GM12878 (cell line): ENCODE measurements around the gene SMCO4. TPM values are rescaled to one million over a fixed set of nuclear protein-coding genes. Genes with fewer than 3 reads are reported as not detected.

Source experiments
- ATAC-seq: fragments of 200-7000 bp; cut with Tn5 transposase; 3 replicates; pipeline ENCODE4 v1.9.1; 2020; ENCODE audit warnings: mild to moderate bottlenecking, moderate library complexity
- BruUV-seq: library from RNA; stranded (reverse); fragments of 400-500 nt; replicated peaks from 2 replicates; lab custom pipeline; 2021; lab: Mats Ljungman, UMichigan
- CTCF ChIA-PET: fragments of 300-600 bp; sonication (Branson Sonifier 250); formaldehyde crosslinking; extraction: SDS; loops from one replicate; lab custom pipeline; 2021; ENCODE audit warnings: inconsistent platforms; lab: Yijun Ruan, JAX
- POLR2A ChIA-PET: fragments of 350-600 bp; formaldehyde crosslinking; extraction: SDS; loops from one replicate; lab custom pipeline; 2021; ENCODE audit warnings: inconsistent platforms; lab: Charles Lee
- RAD21 ChIA-PET: fragments of 300-600 bp; sonication (Branson Sonifier 250); formaldehyde crosslinking; loops from one replicate; lab custom pipeline; 2023; ENCODE audit warnings: antibody characterized with exemption; ENCODE audit not compliant: unreplicated experiment; lab: Charles Lee
- SMC1A ChIA-PET: fragments of 300-600 bp; sonication (Branson Sonifier 250); formaldehyde crosslinking; loops from one replicate; lab custom pipeline; 2023; ENCODE audit not compliant: unreplicated experiment, uncharacterized antibody; lab: Charles Lee
- DNase-seq: peaks from one replicate; pipeline ENCODE4 v3.0.0-alpha.2; 2011; ENCODE audit warnings: low read depth, low spot score
- FAIRE-seq: peaks from 3 replicates; lab custom pipeline; 2011; peaks lifted over from hg19 to GRCh38; lab: Jason Lieb, UNC
- H2AFZ ChIP-seq: 2 replicates; pipeline ENCODE4 v1.6.0; 2011; ENCODE audit warnings: low read depth, low read length, control low read depth; ENCODE audit not compliant: control insufficient read depth
- H3K27ac ChIP-seq: 2 replicates; pipeline ENCODE4 v1.5.1; 2011; ENCODE audit warnings: control low read depth; ENCODE audit not compliant: control insufficient read depth, insufficient read depth
- H3K27me3 ChIP-seq, 2 experiments: replicated peaks in 1 of 2; 2 replicates each; pipeline versions ENCODE4 v1.6.0 to v1.6.1; 2011; ENCODE audit warnings: low read length in 1 of 2; ENCODE audit not compliant: control insufficient read depth in 2 of 2, insufficient read depth in 2 of 2
- H3K36me3 ChIP-seq, 2 experiments: 2 replicates each; pipeline ENCODE4 v1.5.1; 2011; ENCODE audit warnings: low read length in 1 of 2; ENCODE audit not compliant: control insufficient read depth in 2 of 2, insufficient read depth in 2 of 2
- H3K4me1 ChIP-seq: 2 replicates; pipeline ENCODE4 v1.6.1; 2011; ENCODE audit warnings: mild to moderate bottlenecking, low read length, moderate library complexity, mixed read lengths; ENCODE audit not compliant: control insufficient read depth, insufficient read depth
- H3K4me2 ChIP-seq: 2 replicates; pipeline ENCODE4 v1.6.0; 2011; ENCODE audit warnings: control low read depth; ENCODE audit not compliant: control insufficient read depth, insufficient read depth
- H3K4me3 ChIP-seq: fragments of 200-600 bp; sonication (generic); 2 replicates; pipeline ENCODE4 v1.5.1; 2016
- H3K79me2 ChIP-seq: 2 replicates; pipeline ENCODE4 v1.6.0; 2011; ENCODE audit warnings: low read length; ENCODE audit not compliant: control insufficient read depth, insufficient read depth
- H3K9ac ChIP-seq: 2 replicates; pipeline ENCODE4 v1.8.0; 2011; ENCODE audit warnings: low read length, control low read depth, mixed read lengths; ENCODE audit not compliant: control insufficient read depth, insufficient read depth
- H3K9me3 ChIP-seq: replicated peaks from 3 replicates; pipeline ENCODE4 v1.5.1; 2011; ENCODE audit warnings: mild to moderate bottlenecking, low read length; ENCODE audit not compliant: control insufficient read depth, insufficient read depth
- H4K20me1 ChIP-seq: 2 replicates; pipeline ENCODE4 v1.6.0; 2011; ENCODE audit not compliant: control insufficient read depth, insufficient read depth
- BHLHE40 ChIP-seq, 2 experiments: fragments of 450-650 bp in 1 of 2; IDR thresholded peaks; 2 replicates each; pipeline ENCODE4 v1.6.1; 2011 to 2017; ENCODE audit warnings: low read depth in 2 of 2, borderline replicate concordance in 1 of 2, improper control_type of control experiment in 1 of 2, low read length in 1 of 2, mild to moderate bottlenecking in 1 of 2
- CEBPZ ChIP-seq: fragments of 150-350 bp; IDR thresholded peaks from 2 replicates; pipeline ENCODE4 v1.6.1; 2016; ENCODE audit warnings: low read depth, low read length
- E2F8 ChIP-seq: fragments of 450-650 bp; IDR thresholded peaks from 2 replicates; pipeline ENCODE4 v1.6.1; 2018; ENCODE audit warnings: mild to moderate bottlenecking, low read depth, moderate library complexity; ENCODE audit not compliant: partially characterized antibody
- GABPA ChIP-seq: IDR thresholded peaks from 2 replicates; pipeline ENCODE4 v1.6.1; 2014; ENCODE audit warnings: antibody characterized with exemption, low read depth, mild to moderate bottlenecking, inconsistent platforms
- HCFC1 ChIP-seq: fragments of 150-350 bp; IDR thresholded peaks from 2 replicates; pipeline ENCODE4 v1.6.1; 2014; ENCODE audit warnings: low read length
- HDAC6 ChIP-seq: fragments of 200-600 bp; sonication (generic); IDR thresholded peaks from one replicate; pipeline ENCODE4 v1.8.0; 2017; ENCODE audit warnings: antibody characterized with exemption; ENCODE audit not compliant: unreplicated experiment
- KDM1A ChIP-seq: fragments of 200-600 bp; sonication (generic); IDR thresholded peaks from 2 replicates; pipeline ENCODE4 v1.6.1; 2016; ENCODE audit warnings: borderline replicate concordance
- SMAD5 ChIP-seq: IDR thresholded peaks from 2 replicates; pipeline ENCODE4 v1.6.1; 2016; ENCODE audit warnings: antibody characterized with exemption, low read depth
- SP1 ChIP-seq: IDR thresholded peaks from one replicate; pipeline ENCODE4 v1.6.1; 2011; ENCODE audit warnings: low read depth, low read length
- SPI1 ChIP-seq: IDR thresholded peaks from 2 replicates; pipeline ENCODE4 v1.6.1; 2011; ENCODE audit warnings: low read depth, mild to moderate bottlenecking, low read length, moderate library complexity, borderline replicate concordance; ENCODE audit not compliant: insufficient read depth
- ZBTB11 ChIP-seq: fragments of 450-650 bp; formaldehyde crosslinking; IDR thresholded peaks from 2 replicates; pipeline ENCODE4 v1.5.0; 2022; ENCODE audit warnings: mild to moderate bottlenecking, missing genetic modification characterization
- WGBS: methylation state at CpG from one replicate; pipeline ENCODE4 v1.1.6; 2016; ENCODE audit warnings: low lambda C conversion rate; ENCODE audit not compliant: insufficient replicate concordance, insufficient coverage; ENCODE audit errors: missing lambda C conversion rate; 5-methylcytosine and 5-hydroxymethylcytosine counted together
- in situ Hi-C: fragments of 300-500 bp; cut with MboI; formaldehyde crosslinking; loops from 9 replicates; pipeline ENCODE4 v1.14.3; 2018; ENCODE audit warnings: mixed read lengths
- intact Hi-C: fragments of 100-400 bp; cut with micrococcal nuclease; formaldehyde crosslinking; loops from one replicate; pipeline ENCODE4 v1.14.2; 2022; ENCODE audit not compliant: unreplicated experiment
- polyA plus RNA-seq, 11 experiments: library from polyadenylated mRNA; depleted of rRNA in 4 of 11; unstranded in 6 of 11; stranded (reverse) in 5 of 11; fragments of >200 nt; fragmentation: Nextera tagmentation in 4 of 11; fragmentation: Illumina TruSeq in 1 of 11; extraction: Ambion mirVana in 4 of 11; extraction: Trizol in 1 of 11; gene quantifications; 1 replicate in 1 of 11; 2 replicates in 10 of 11; pipeline versions ENCODE4 v1.2.1 to v1.2.3, GENCODE V29; 2011 to 2016; ENCODE audit warnings: inconsistent platforms in 2 of 11, missing spikeins in 2 of 11, low read depth in 1 of 11
- total RNA-seq, 4 experiments: library from RNA; depleted of rRNA in 3 of 4; stranded (reverse); fragments of >200 nt in 3 of 4; fragmentation: Illumina TruSeq in 1 of 4; extraction: Trizol in 1 of 4; gene quantifications; 2 replicates each; pipeline versions ENCODE4 v1.2.1 to v1.2.3, GENCODE V29; 2013 to 2021

The SMCO4 gene
- total and polyA plus RNA-seq, 10 of the 15 experiments (the other 5 are each of a cell fraction or from before 2014, with no cell fraction given): 3.6 to 59.9 (median 27.9) TPM

- FAIRE-seq (no peak), DNase-seq (no peak), ATAC-seq (peak; percentile 24)
- SMC1A ChIA-PET: interaction anchor here (0.7 to 2.3 kb wide), 6 partner anchors 7 to 1309 kb away, joined by 3 to 9 read pairs (median 3); no protein-coding TSS in a partner anchor
- Histone ChIP-seq H3K4me3 (no peak overlapping the region), H3K27ac (no peak overlapping the region), H3K79me2 (no peaks in the 10 kb centered on the region), H3K9ac (no peak overlapping the region), H3K36me3 (no peaks in the 10 kb centered on the region), H3K4me2 (no peak overlapping the region), H2AFZ (peak overlapping the region; percentile 41; the same call in 1 of the 2 replicates), H3K9me3 (no peaks in the 10 kb centered on the region), H3K4me1 (peaks cover under 1% of the 10 kb centered on the region; the same call in 1 of the 2 replicates)
- RAD21 ChIA-PET: no interaction called here
- in situ Hi-C loops: no loop called here
- CTCF ChIA-PET: interaction anchor here (0.6 to 1.3 kb wide), 3 partner anchors 100 to 321 kb away, joined by 3 to 7 read pairs (median 3); no protein-coding TSS in a partner anchor
- 22% methylated on average over 6 of the region's 6 CpGs for WGBS
- BruUV-seq: no TSS peak
- POLR2A ChIA-PET: no interaction called here
- TF ChIP-seq GABPA: no peak
- no peak for TF ChIP-seq ZBTB11
- TF ChIP-seq E2F8: no peak
- no peak for TF ChIP-seq KDM1A
- no peak for TF ChIP-seq HCFC1
- TF ChIP-seq SMAD5: no peak
- TF ChIP-seq SPI1: no peak
- no peak for TF ChIP-seq HDAC6
- TF ChIP-seq SP1: no peak
- no peak for TF ChIP-seq CEBPZ
- no peak for TF ChIP-seq BHLHE40 (IDR thresholded peaks at IDR 0.05; ENCODE audit: borderline replicate concordance in 1 of 2, low read depth in 2 of 2, low read length in 1 of 2)
- TF ChIP-seq, all 136 proteins: peak for 0
- Histone ChIP-seq H4K20me1 (no peaks in the 10 kb centered on the region), H3K27me3 (0 out of 4 replicates have a peak, but pooled peaks cover 0 to 1% of the 10 kb centered on the region in 2 experiments)
- intact Hi-C loops: no loop called here
Measured at GRCh38 chr11:93548679-93549319, 5.6 kb upstream of the SMCO4 start.
